Urothelium cell line (cell line): ENCODE measurements around the gene TMEM161A.
A peak's percentile ranks its signal among the peaks of the same experiment; 100 is the strongest.
"Not testable (repeated sequence)": the region's sequence is repeated elsewhere in the genome, so short reads cannot be mapped to it uniquely, and the experiment has no call there.

Source experiments
- DNase-seq: peaks from one replicate; pipeline ENCODE4 v3.0.0; 2011; ENCODE audit warnings: low spot score, mixed read lengths
- FAIRE-seq: peaks from 2 replicates; lab custom pipeline; 2011; peaks lifted over from hg19 to GRCh38; lab: Jason Lieb, UNC

Gene TMEM161A

DNA sequence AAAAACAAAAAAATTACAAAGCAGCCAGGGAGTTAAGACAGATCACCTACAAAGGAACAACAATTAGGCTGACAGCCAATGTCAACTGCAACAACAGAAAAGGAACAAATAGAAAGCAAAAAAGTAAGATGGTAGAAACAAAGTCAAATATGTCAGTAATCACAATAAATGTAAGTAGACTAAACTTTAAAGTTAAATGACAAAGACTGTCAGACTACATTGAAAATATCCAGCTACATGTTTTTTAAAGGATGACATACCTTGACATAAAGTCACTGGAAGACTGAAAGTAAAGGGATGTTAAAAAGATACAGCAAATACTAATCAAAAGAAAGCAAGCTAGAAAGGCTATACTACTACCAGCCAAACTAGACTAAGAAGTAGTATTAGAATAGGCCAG, 14.9 kb downstream of the TMEM161A start:
- DNase-seq (no peak), FAIRE-seq (no peak)

DNA sequence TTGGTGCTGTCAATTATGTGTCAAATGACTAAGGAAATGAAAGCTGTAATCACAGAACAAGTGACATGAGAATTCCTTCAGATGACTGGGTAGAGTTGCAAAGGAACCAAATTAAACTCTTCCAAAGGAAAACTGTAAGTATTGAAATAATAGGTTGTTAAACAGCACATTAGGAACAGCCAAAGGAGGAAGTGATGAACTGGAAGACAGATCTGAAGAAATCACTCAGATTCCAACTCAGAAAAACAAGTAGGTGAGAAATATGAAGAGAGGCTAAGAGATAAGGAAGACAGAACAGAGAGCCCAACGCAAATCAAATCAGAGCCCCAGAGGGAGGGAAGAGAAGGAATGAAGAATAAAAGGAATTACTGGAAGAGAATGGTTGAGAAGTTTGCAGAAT, 15.4 kb downstream of the TMEM161A start:
- no peak for FAIRE-seq
- no peak for DNase-seq

DNA sequence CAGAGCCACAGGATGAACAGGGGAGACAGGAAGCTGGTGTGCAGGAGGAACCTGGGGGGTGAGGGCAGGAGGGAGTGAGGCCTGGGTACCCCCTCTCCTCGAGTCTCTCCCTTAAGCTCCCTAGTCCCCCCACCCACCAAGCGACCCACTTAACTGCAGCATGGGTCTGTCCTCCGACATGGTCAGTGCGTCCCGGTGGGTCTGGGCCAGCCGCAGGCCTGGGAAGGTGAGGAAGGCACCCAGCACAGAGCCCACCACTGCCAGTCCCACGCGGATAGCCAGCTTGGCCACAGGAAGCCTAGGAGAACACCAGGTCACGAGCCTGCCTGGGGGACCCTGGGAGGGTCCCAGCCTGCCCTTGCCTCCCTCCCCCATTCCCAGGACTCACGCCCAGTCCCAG, 16.9 kb downstream of the TMEM161A start:
- DNase-seq (no peak), FAIRE-seq (no peak)

- FAIRE-seq = no peak
These were observed 17.7 kb downstream of the TMEM161A start for GRCh38 chr19:19120308-19121231.

DNA sequence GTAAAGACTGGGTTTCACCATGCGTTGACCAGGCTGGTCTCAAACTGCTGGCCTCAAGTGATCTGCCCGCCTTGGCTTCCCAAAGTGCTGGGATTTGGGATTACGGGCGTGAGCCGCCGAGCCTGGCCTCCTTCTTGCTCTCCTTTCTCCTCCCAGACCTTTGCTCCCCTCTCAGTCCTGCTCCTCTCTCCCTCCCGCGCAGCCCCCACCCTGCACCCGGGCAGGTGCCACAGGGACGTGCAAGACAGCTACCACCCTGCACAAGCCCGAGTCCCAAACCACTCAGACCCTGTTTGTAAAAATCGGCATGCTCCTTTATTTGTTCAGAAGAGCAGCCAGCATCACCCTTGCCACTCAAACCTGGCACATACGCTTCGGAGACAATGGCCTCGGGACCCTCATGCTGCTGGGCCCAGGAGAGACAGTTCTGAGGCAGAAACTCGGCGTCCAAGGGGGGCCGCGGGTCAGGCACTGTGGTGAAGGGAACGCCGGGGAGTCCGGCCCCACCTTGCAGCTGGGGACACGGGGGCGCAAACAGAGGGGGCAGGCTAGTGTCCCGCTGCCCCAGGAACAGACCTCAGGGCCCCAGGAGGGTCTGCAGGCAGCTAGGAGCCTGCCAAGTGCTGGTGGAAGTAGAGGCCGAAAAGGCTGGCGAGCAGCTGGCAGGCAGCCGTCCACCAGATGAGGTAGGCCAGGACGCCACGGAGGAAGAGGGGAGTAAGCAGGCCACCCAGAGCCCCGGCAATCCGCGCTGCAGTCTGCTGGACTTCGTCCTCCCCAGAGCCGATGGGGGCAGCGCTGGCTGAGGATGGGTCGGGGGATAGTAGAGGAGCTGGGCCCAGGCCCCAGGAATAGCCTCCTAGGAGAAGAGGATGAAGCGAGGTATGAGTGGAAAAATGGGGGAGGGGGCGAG, 18.7 kb downstream of the TMEM161A start:
- FAIRE-seq = no peak
- DNase-seq = no peak

More at GRCh38 chr19:19120308-19121231, 17.7 kb downstream of the TMEM161A start:
- peak; percentile 15 for DNase-seq

DNA sequence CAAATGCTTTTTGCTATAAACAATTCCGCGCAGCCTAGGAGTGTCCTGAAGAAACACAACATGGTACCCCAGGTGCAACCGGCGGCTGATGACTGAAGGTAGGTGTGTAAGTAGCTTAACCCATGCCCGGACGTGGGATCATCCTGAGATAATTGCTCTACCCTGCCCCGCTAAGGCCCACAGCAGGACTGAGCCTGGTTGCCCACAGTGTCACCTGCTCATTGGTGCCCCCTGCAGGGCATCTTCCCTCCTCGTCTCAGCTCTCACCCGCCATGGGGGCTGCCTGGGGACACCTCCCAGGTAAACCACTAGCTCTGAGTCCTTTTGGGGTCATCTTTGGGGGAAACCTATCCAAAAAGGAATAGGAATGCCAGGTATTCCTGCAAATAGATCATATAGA, 22.3 kb downstream of the TMEM161A start:
- no peak for FAIRE-seq
- peak; percentile 29 for DNase-seq

GRCh38 chr19:19113040-19113626, 25.1 kb downstream of the TMEM161A start:
- DNase-seq (no peak), FAIRE-seq (no peak)

DNA sequence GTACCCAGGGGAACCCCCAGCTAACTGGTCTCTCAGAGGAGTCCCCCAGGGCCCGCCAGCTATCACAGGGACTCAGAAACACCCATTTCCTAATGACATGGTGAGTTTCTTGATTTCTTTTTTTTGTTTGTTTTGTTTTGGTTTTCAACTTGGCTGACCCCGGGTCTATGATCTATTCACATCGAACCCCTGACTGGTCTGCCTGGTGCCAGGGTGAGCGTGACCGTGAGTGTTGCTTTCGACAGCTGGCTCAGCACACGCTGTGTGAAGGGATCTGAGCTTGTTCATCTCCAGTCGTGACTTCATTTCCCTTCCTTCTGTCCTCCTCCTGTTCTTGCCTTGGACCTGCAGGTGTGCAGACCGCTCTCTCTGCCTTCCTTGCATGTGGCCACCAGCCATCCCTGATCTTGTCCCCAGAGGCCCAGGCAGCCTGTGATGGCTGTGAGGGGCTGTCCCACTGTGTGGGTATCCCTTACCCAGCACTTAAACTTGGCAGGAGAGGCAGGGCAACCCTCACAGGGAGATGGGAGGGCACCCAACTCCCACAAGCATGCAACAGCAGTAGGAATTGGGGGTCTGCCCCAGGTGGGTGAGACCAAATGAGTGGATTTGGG, 26.2 kb downstream of the TMEM161A start:
- no peak for FAIRE-seq
- DNase-seq = no peak

DNA sequence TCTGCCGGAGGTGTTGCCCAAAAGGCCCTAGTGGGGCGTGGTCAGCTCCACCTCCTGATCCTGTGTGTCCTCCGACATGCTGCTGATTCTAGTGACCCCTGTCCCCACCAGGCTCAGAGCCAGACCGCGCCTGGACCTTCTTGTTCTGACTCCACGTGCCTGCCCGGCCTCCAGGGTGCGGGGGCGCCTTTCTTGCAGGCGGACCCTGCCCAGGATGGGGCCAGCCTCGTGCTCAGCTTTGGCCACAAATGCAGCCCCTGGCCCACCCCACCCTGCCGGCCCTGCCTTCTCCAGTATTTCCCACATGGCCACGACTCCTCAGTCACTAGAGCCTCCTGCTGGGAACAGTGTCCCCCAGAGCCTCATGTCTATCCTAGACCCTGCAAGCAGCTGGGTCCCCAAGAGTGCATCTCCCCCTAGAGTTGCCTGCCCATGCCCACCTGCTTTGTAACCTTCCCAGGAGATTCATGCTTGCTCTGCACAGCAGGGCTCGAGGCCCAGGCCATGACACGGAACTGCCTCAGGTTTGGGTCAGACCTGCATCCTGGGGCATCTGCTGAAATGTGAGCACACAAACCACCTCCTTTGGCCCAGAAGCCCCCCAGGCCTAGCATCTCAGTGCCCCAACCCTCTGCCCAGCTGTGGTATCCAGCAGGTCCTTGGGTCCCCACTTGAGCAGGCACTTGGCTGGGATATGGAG, 27.0 kb downstream of the TMEM161A start:
- DNase-seq (no peak), FAIRE-seq (no peak)

DNA sequence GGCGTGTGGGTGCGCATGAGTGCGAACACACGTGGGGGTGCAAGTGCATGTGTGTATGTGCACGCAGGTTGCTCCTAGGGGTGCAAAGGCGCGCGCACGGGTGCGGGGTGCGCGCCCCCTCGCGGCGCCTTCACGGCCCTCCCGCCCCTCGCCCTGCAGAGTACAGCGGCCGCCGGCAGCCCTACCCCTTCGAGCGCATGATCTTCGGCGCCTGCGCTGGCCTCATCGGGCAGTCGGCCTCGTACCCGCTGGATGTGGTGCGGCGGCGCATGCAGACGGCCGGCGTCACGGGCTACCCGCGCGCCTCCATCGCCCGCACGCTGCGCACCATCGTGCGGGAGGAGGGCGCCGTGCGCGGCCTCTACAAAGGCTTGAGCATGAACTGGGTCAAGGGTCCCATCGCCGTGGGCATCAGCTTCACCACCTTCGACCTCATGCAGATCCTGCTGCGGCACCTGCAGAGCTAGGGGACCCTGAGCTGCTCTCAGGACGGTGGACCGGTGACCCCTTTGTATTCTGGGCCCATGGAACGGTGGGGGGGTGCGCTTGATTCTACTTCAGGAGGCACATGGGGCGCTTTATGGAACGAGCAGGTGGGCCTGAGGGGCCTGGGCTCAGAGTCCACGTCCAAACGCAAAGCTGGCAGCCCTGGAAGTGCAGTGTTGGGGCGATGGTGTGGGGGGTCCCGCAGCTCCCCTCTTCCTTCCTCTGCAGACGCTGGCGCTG, 27.7 kb downstream of the TMEM161A start:
- DNase-seq = no peak

GRCh38 chr19:19109601-19110000, 28.7 kb downstream of the TMEM161A start:
- no peak for DNase-seq
- no peak for FAIRE-seq

More for the DNA sequence above, 27.7 kb downstream of the TMEM161A start:
- FAIRE-seq = no peak

DNA sequence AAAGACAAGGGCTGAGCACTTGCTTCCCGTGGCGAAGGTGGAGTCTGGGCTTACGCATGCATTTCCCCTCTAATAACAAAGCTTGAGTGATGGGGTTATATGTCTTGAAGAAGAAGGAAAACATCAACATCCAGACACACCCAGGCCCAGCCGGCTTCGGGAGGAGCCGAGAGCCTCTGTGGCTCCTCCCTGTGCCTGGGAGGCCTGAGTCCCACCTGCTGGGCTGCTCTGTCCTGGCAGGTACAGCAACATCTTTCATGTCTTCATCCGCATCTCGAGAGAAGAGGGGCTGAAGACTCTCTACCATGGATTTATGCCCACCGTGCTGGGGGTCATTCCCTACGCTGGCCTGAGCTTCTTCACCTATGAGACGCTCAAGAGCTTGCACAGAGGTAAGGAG, 30.6 kb downstream of the TMEM161A start:
- FAIRE-seq = no peak
- no peak for DNase-seq

DNA sequence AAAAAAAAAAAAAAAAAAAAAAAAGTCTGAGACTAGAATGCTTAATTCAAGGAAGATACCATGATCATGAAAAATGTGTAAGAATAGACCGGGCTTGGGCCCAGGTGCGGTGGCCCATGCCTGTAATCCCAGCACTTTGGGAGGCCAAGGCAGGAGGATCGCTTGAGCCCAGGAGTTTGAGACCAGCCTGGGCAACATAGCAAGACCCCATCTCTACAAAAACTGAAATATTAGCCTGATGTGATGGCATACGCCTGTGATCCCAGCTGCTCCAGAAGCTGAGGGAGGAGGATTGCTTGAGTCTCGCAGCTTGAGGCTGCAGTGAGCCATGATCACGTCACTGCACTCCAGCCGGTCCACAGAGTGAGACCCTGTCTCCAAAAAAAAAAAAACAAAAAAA, 31.3 kb downstream of the TMEM161A start:
- not testable (repeated sequence) for DNase-seq, FAIRE-seq

- DNase-seq (no peak), FAIRE-seq (no peak)
These were observed 32.2 kb downstream of the TMEM161A start for GRCh38 chr19:19106056-19106551.

GRCh38 chr19:19105365-19106055, 32.8 kb downstream of the TMEM161A start:
- DNase-seq (no peak), FAIRE-seq (no peak)

DNA sequence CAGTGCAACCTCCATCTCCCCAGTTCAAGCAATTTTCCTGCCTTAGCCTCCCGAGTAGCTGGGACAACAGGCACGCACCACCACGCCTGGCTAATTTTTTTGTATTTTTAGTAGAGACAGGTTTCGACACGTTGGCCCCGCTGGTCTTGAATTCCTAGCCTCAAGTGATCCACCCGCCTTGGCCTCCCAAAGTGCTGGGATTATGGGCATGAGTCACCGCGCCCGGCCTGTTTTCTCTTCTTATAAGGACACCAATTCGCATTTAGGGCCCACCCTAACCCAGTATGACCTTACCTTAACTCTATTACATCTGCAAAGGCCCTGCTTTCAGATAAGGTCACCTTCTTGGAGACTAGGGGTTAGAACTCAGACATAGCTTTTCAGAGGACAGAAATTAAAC, 35.1 kb downstream of the TMEM161A start:
- FAIRE-seq = no peak

DNA sequence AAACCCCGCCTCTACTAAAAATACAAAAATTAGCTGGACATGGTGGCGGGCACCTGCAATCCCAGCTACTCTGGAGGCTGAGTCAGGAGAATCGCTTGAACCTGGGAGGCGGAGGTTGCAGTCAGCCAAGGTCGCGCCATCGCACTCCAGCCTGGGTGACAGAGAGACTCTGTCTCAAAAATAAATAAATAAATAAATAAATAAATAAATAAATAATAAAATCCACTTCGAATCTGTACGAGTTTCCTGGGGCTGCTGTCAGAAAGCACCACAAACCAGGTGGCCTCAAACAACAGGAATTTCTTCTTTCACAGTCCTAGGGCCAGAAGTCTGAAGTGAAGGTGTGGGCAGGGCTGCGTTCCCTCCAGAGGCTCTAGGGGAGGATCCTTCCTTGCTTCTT, 35.7 kb downstream of the TMEM161A start:
- not testable (repeated sequence) for DNase-seq, FAIRE-seq

More for the DNA sequence above, 35.1 kb downstream of the TMEM161A start:
- no peak for DNase-seq

- DNase-seq (no peak), FAIRE-seq (no peak)
These were observed 36.7 kb downstream of the TMEM161A start for GRCh38 chr19:19101540-19101939.
